ENCODE results near the gene KANSL1. TPM values are rescaled to one million over a fixed set of nuclear protein-coding genes. Genes with fewer than 3 reads are reported as not detected.
A peak's percentile ranks its signal among the peaks of the same experiment; 100 is the strongest.

Gene KANSL1
- total and polyA plus RNA-seq, 2 of the 4 experiments (the other 2 are of a cell fraction), result 19.1 to 49.6 TPM

- Histone ChIP-seq H2BK15ac (ENCODE audit: low read depth, low read length) (no peak overlapping the region), H3K4me1 (ENCODE audit: control insufficient read depth, insufficient read depth, low read length) (peaks cover 7% of the 10 kb centered on the region), H4K5ac (ENCODE audit: low read depth, low read length) (no peak overlapping the region), H3K27me3 (ENCODE audit: control insufficient read depth, insufficient read depth, low read length) (no peaks in the 10 kb centered on the region), H3K4me2 (ENCODE audit: low read depth, low read length) (no peak overlapping the region), H3K36me3 (ENCODE audit: control insufficient read depth, insufficient read depth, low read length) (no peaks in the 10 kb centered on the region; the same call in 1 of the 2 replicates), H3K4ac (ENCODE audit: low read depth, low read length) (no peak overlapping the region), H3K9me3 (ENCODE audit: control insufficient read depth, insufficient read depth, low read length) (no peaks in the 10 kb centered on the region), H3K9me1 (ENCODE audit: insufficient read depth, low read length) (peaks cover 23% of the 10 kb centered on the region), H4K91ac (ENCODE audit: insufficient read depth, low read depth, low read length) (no peak overlapping the region), H3K56ac (ENCODE audit: extremely low read depth, insufficient read depth, low read length) (no peak overlapping the region), H3K4me3 (ENCODE audit: insufficient read depth, low read depth, low read length) (no peak overlapping the region), H3K79me1 (ENCODE audit: low read depth in 1 of 2, low read length in 2 of 2) (peaks cover 7 to 68% of the 10 kb centered on the region in 2 experiments), H2AK9ac (replicated peaks; ENCODE audit: low read depth, low read length, poor library complexity) (no peak overlapping the region), H3K23ac (ENCODE audit: low read depth, low read length) (no peak overlapping the region), H3K9ac (ENCODE audit: low read depth, low read length) (no peak overlapping the region), H3K18ac (ENCODE audit: low read depth, low read length) (no peak overlapping the region), H4K20me1 (ENCODE audit: insufficient read depth, low read length) (peaks cover 100% of the 10 kb centered on the region), H2AK5ac (ENCODE audit: low read depth, low read length) (no peak overlapping the region), H4K8ac (ENCODE audit: low read depth in 2 of 2, low read length in 2 of 2) (no peak overlapping the region), H2BK120ac (ENCODE audit: low read depth, low read length) (no peak overlapping the region), H3K27ac (ENCODE audit: insufficient read depth, low read length) (no peak overlapping the region), H2BK20ac (ENCODE audit: low read depth, low read length) (no peak overlapping the region), H2AFZ (replicated peaks; ENCODE audit: low read length, poor library complexity) (no peak overlapping the region), H2BK5ac (ENCODE audit: low read depth, low read length, poor library complexity, severe bottlenecking) (no peak overlapping the region), H3K14ac (replicated peaks; ENCODE audit: low read depth, low read length) (no peak overlapping the region)
- WGBS, 2 experiments (ENCODE audit: extremely low coverage in 2 of 2, insufficient read length in 1 of 2), result no CpG with 5 or more reads among the region's 3 CpGs
- BruUV-seq (replicated peaks), result no TSS peak
- TF ChIP-seq MAFK (IDR thresholded peaks at IDR 0.05; ENCODE audit: low read depth, low read length), result no peak
- TF ChIP-seq CEBPB (IDR thresholded peaks at IDR 0.05; ENCODE audit: low read depth, low read length), result no peak
- TF ChIP-seq MAZ (IDR thresholded peaks at IDR 0.05; ENCODE audit: borderline replicate concordance, low read depth, low read length), result no peak
- TF ChIP-seq POLR2A (IDR thresholded peaks at IDR 0.05; ENCODE audit: low read depth, low read length), result no peak
- no peak for TF ChIP-seq CHD1 (IDR thresholded peaks at IDR 0.05; ENCODE audit: low read depth, low read length)
- dilution Hi-C loops (cut with HindIII; ENCODE audit: low sequenced_read_pairs, unreplicated experiment) (no loop called here), intact Hi-C loops (cut with micrococcal nuclease) (no loop called here), in situ Hi-C loops (cut with MboI; ENCODE audit: low sequenced_read_pairs) (no loop called here)
- peak; percentile 48 for ATAC-seq (ENCODE audit: low read depth)
- ChIA-PET CTCF (no interaction called here), POLR2A (ENCODE audit: unreplicated experiment) (no interaction called here)
- DNase-seq, result no peak
These were observed 10.3 kb downstream of the KANSL1 start for GRCh38 chr17:46182961-46183360.

Data from IMR-90 (cell line).